HG02884 (cell line): Measurements from ENCODE around the gene ARL6IP6.

ENCODE experiments used
- ATAC-seq: cut with Tn5 transposase; IDR thresholded peaks from one replicate; pipeline ENCODE4 v1.9.1; 2021; ENCODE audit warnings: mild to moderate bottlenecking, moderate library complexity; ENCODE audit not compliant: unreplicated experiment

Gene ARL6IP6

DNA sequence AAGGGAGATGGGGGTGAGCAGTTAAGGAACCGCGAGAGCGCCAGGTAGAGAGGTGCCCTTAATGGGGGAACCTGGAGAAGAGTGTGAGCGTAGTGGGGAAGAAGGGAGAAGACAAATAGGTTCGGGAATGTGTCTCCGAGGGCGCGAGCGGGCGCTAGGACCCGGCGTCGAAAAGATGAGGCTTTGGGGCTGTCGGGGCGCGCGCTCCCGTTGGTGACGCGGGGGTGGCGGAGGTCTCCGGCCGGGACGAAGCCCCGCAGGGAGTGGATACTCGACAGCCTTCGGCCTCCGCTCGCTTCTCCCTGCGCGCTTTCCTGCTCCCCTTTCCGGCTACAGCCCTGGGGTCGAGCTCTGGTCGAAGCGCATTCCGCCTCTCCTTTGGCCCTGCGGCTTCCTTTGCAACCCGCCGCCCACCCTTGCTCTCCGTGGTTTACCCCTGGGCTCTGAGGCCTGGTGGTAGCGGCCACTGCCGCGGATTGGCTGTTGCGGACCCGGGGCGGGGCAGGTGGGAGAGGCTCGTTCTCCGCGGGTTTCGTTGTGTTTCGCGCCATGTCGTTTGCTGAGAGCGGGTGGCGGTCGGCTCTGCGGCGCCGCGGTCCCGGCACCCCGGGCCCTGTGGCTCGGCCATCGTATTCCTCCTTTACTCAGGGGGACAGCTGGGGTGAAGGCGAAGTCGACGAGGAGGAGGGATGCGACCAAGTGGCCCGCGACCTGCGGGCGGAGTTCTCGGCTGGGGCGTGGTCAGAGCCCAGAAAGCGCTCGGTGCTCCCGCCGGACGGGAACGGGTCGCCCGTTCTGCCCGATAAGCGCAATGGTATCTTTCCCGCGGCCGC lies at the start of gene ARL6IP6:
Gene ARL6IP6 (plus strand): TSS at position 545 of the 833 bp plus-strand sequence. CDS start 5 bp downstream, at position 550.
- peak; percentile 62 for ATAC-seq

DNA sequence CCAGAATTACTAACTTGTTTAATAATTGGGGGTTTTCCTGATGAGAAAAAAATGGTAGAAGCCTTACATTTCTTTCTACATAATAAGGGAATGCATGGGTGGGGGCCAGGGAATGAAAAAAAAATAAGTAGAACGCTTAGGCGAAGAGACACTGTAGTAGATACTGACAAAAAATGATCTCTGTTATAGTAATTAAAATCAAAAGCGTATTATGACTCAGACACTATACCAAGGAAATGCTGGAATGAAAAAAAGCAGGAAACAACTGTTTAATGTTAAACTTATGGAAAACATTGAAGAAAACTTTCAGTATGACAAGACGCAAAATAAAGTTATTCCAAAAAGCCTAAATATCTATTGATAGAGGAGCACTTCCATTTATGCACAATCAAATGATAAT lies 44.1 kb upstream of the ARL6IP6 start:
- ATAC-seq: no peak

DNA sequence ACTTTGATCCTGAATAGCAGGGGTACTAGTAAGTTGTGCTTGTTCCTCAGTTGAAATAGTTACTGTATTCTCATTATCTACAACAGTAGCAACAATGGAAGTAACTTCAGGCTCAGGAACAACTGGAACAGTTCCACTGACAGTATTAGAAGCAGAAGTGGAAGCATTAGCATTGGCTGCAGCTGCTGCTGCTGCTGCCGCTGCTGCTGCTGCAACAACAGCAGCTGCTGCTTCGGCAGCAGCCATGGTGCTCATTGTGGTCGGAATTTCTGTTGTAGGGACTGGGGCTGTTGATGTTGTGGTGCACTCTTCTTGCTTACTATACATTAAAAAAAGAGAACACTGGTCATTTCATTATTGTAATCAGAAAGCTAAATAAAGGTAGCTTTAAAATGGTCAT lies 42.0 kb upstream of the ARL6IP6 start:
- no peak for ATAC-seq

DNA sequence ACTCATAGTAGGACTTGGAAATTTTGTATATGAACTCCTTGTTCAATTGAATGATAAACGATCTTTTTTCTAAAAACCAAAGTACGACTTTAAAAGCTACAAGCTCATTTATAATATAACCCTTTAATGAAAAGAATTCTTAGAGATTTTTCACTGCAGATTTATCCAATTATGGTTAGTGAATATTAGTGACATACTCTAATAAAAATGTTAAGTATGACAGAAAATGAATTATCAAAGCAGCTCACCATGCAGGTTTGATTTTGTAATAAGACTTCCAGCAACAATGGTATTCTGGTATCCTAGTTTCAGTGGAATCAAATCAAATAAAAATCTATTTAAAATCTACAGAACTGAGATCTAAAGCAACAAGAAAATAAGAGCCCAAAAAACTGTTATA lies 39.6 kb upstream of the ARL6IP6 start:
- no peak for ATAC-seq

DNA sequence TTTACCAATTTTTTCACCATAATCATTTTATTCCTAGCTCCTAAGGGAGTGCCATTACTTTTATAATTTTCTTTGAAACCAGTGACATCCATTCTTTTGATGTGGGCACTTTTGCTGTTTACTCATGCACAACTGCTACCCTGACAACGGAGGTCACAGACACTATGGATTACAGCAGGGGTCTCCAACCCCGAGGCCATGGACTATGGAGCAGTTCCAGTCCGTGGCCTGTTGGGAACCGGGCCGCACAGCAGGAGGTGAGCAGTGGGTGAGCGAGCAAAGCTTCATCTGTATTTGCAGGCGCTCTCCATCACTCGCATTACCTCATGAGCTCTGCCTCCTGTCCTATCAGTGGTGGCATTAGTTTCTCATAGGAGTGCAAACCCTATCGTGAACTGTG lies 35.8 kb upstream of the ARL6IP6 start:
- no peak for ATAC-seq

DNA sequence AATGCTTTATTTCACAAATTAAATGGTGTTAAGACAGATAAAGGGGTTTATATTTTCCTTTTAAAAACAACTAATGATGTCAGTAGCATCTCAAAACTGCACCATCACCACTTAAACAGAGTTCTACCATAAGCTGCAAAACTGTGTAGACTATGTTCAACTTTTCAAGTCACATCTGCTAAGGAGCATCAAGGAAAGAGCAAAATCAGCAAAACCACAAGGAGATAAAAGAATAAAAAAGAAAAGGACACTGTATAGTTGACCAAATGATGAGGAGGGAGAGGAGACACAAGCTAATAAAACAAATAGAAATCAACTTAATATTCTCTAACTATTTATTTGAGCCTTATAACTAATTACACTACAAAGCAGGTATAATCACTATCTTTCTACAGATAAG lies 35.0 kb upstream of the ARL6IP6 start:
- ATAC-seq: no peak

DNA sequence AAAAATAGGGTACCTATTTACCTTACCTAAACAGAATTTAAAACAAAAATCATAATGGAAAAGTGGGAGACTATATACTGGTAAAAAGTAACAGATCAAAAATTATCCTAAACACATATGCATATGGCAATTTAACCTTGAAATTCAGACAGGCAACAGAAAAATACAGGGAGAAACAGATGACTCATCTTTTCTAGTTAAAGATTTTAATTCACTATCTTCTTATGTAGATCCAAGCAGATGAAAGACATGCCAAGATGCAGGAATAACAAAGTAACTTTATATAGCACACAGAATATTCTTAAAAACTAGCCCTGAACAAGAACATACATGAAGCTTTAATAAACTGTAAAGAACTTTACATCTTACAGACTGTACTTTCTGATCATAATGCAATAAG lies 32.1 kb upstream of the ARL6IP6 start:
- no peak for ATAC-seq

DNA sequence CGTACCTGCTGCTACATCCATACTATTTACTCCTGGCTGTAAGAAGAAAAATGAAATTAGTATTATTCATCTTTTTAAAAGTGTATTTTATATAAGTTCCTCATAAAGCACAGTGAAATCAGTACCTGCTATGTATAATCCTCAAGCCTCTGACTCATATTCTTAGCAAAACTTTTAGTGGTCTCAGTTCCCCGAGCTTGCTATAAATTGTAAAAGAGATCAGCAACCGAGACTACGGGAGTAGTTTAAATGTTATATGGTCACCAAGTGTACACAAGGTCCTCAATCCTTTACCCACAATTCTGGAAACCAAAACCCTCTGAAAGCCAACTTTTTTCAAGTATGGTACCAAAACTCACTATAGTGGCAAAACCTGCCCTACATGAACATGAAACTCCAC lies 25.4 kb upstream of the ARL6IP6 start:
- ATAC-seq: peak; percentile 92

DNA sequence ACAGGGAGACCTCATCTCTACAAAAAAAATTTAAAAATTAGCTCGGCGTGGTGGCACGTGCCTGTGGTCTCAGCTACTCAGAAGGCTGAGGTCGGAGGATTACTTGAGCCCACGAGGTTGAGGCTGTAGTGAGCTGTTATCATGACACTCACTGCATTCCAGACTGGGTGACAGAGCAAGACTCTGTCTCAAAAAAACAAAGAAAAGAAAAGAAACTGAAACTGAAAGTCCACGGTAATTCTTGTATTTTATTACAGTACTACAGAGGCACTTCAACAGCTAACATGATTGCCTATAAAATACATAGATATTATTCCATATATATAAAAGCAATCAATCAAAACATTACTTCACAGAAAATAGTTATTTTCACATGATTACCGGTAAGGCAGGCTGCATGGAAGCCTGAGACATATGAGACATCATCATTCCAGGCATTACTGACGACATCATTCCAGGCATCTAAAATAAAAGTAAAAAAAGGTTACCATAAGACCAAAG lies 24.2 kb upstream of the ARL6IP6 start:
- peak; percentile 46 for ATAC-seq

DNA sequence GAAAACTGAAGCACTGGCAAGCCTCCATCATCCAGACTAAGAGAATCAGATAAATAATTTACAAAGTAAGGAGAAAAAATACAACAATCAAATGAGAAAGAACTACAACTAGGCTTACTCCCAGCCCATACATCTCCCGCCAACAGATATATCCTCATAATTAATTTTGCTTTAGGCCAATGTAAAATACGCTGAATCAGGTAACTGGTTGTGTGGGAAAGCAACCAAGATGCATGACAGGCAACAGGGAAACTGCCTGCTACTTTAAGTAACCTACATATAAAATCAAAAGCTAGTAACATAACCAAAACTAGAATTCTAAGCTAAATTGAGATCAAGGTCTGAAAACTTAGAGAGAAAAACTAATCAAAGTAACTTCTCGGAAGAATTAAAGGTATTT lies 22.7 kb upstream of the ARL6IP6 start:
- no peak for ATAC-seq

DNA sequence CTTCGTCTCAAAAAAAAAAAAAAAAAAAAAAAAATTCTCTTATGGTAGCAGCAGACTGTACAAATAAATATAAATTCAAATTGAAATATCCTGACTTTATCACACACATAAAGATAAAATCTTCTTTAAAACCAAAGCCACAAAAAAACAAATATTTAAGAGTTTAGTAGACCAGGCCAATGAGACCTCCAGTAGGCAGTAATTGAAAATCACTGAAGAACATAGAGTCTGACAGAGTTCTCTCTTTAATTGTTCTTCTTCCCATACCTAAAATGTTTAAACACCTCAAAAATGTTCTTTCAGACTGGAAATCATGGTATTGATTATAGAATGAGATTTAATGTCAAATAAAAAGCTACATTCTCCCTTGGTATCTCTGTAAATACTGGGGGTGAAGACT lies 21.9 kb upstream of the ARL6IP6 start:
- ATAC-seq: no peak

DNA sequence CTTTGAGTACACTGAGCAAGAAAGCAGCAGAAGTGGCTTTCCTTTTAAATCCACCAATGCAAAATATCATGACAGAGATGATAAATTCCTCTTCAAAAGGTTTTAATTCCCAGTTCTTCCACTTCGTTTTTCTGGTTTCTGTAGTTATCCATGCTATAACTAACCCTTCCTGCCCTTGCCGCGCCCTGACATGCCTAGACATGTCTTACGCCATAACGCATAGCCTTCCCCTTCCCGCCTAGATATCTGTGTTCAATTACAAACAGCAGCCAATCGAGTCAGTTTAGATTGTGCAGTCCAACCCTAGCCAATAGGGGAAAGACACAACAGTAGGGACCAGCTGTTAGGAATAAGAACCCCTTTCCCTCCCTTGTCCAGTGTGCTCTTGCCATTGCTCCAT lies 17.2 kb upstream of the ARL6IP6 start:
- ATAC-seq: no peak

DNA sequence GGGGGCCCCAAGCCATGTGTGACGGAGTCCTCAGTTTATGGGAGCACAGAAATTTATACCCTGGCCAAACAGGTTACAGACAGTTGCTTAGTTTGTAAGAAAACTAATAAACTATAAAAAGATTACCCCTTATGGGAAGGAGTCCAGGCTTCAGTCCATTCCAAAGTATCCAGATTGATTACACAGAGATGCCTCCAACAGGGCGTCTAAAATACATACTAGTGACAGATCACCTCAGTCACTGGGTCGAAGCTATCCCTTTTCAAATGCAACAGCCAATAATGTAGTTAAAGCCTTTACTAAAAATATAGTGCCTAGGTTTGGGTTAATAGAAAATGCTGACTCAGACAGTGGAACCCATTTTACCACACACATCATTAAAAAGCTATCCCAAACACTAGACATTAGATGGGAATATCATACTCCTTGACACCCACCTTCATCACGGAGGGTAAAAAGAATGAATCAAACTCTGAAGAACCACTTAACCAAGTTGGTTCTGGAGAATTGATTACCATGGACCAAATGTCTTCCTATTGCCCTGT lies 11.9 kb upstream of the ARL6IP6 start:
- ATAC-seq: no peak

DNA sequence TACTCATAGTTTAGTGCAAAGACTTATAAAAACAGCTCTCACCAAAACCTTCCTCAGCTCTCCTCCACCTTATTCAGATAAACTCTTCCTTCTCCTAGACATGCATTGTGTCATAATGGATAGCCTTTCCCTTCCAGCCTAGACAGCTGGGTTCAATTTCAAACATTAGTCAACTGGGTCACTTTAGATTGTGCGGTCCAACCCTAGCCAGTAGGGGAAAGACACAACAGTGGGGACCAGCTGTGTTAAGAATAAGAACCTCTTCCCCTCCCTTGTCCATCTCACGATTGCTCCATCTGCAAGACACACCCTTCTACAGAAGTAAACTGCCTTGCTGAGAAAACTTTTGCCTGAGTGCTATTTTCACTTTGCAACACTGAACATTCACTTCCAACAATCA lies 9.7 kb upstream of the ARL6IP6 start:
- no peak for ATAC-seq

DNA sequence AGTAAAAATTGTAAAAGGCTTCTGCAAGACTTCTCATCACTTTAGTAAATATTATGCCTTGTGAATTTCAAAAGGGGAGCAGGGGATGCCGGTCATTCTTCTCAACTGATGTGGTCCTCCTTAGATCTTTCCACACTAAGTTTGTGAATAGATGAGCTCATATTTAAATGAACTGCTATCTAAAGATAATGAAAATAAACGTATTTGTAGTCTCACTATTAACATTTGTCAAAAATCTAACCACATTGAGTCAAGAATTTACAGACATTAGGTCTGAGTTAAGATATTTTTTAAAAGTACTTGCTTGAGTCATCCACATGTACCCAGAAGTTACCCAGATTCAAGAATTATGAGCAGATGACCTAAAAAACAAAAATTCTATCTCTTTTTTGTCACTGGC lies 7.7 kb upstream of the ARL6IP6 start:
- no peak for ATAC-seq

DNA sequence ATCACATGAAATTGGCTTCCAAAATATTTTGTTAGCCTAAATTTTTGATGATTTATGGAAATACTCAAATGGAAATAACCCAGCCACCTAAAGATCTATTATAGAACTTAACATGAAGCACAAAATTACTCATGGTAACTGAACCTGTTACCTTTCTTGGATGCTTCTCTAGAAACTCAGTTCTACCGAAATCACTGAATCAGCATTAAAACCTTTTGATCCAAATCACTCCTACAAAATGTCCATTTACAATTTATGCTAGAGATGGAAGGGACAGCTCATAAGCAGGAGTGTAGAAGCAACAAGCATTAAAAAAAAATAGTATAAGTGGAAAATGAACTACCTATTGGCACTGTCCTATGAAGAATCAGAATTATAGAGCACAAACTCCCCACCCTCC lies 3.3 kb upstream of the ARL6IP6 start:
- no peak for ATAC-seq

DNA sequence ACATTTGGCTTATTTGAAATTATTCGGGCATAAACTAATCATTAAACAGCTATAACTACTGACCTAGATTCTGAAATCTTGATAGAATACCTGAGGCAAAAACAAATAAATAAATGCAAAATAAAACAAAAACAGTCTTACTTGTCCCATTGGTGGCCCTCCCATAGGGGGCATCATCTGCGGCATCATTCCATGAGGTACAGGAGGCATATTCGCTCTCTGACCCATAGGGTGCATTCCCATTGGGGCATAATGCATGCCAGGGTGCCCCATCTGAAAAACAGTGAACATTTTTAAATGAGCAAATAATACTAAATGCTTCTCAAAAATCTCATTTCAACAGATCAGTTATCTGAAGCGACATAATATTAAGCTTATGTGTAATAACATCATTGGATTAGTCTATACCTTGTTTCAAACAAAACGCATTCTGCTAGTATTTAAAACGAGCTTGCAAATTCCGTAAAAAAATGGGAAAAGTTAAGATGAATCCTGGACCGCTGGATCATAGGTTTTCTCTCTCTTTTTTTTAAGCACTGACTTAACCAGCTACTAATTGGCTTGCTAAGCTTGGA lies 2.5 kb upstream of the ARL6IP6 start:
- ATAC-seq: no peak

DNA sequence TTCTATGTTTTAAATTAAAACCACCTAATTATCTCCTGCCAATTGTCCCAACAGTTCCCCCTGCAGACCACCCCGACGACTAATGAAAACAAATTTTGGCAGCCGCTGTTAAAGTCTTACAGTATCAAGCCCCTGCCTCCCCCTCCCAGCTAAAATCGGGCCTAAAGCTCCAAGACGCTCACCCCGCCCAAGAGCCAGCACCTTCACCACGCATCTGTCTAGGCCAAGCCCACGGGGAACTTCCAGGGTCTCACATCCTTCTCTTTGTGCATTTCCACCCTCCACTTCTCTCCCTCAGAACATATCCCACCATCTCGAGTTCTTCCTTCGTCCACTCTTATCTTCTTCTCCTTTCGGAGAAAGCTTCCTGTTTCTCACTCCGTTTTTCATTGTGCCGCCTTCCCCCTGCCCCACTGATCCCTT lies 1.6 kb upstream of the ARL6IP6 start:
- no peak for ATAC-seq

DNA sequence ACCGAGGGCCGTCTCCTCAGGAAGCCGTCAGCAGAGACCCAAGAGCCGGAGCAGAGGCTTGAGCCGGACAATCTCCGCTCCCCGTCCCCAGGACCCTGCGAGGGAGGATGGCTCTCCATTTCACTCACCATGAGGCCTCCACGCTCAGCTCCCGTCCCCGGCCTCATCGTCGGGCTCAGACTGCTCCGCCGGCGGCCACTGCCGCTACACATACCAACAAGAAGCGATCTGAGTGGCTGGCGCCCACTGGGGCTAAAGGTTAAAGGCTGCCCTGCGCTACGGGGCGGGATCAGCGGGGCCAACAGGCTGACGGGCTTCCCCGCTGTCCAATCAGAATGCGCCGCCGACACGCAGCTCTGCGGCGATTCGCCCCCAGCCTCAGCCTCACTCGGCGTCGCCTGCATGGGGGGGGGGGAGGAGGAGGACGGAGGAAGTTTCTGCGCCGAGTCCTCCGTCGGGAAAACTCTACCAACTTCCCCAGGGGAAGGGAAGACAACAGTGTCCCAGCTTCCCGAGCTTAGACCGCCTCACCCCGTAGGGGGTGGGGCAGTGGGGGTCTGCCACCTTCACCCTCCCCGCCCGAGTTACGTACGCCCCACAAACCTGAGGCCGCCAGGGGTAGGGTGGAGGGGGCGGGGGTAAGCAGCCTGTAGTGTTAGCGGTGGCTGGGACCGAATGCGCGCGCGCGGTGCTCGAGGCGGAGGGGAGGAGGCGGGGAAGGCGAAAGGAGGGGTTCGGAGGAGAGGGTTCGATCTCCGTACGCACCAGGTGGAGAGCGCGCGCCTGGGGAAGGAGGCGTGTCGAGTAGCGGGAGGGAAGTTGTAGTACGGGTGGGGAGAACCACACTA lies 968 bp upstream of the ARL6IP6 start, which contains the start of gene PRPF40A:
Gene PRPF40A (minus strand): TSS at position 234 of the 848 bp plus-strand sequence. CDS start 22 bp downstream, at position 212.
- peak; percentile 56 for ATAC-seq

DNA sequence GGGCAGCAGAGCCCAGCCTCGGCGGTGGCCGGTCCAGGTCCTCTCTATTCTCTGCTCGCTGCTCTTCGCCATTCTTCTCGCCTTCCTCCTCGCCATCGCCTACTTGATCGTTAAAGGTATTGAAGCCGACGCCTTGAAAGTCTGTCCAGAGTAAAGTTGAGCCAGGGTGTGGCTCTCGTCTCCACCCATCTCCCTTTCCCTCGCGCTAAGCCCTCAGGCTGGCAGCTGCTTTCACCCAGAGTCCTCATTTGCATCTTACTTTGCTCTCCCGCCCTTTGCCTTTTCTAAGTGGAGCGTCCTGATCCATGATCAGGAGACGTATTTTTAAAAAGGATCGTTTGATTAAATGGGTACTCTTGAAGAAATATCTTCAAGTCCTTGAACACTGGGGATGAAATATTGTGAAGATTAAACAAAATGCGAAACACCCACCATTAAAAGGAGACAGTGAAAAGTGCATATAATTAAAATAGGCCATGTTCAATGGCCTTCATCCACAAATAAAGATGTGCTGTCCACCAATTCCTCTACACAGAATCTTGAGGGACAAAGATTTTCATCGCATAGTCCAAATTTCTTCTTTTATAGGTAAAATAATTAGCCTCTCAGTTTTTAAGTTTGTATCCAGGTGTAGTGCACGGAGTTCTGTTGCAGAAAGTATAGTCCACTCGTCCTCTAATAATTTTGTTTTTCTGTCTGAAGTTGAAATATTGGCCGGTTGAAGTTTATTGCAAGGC lies 657 bp downstream of the ARL6IP6 start:
- peak; percentile 15 for ATAC-seq
